Natural killer cell (primary cell): Measurements from ENCODE around the gene HMG20B. TPM values are rescaled to one million over a fixed set of nuclear protein-coding genes. Genes with fewer than 3 reads are reported as not detected.

ENCODE experiments used
- ATAC-seq, 3 donors: fragments of 150-1000 bp in 2 of 3; fragments of 200-7000 bp in 1 of 3; cut with Tn5 transposase; 1 replicate in 1 of 3; 2 replicates in 2 of 3; pipeline ENCODE4 v1.10.0; 2021; ENCODE audit warnings: mild to moderate bottlenecking in 2 of 3, moderate library complexity in 2 of 3
- DNase-seq, 2 donors: peaks; one replicate each; pipeline versions ENCODE4 v3.0.0 to v3.0.0-alpha.2; 2013 to 2021; ENCODE audit warnings: mixed read lengths in 1 of 2
- H3K27ac ChIP-seq: one replicate; pipeline ENCODE4 v1.5.1; 2013; ENCODE audit warnings: mild to moderate bottlenecking, low read length
- H3K27me3 ChIP-seq: one replicate; pipeline ENCODE4 v1.6.1; 2013; ENCODE audit warnings: low read length; ENCODE audit not compliant: control insufficient read depth, insufficient read depth
- H3K36me3 ChIP-seq: one replicate; pipeline ENCODE4 v1.6.1; 2013; ENCODE audit warnings: low read length; ENCODE audit not compliant: control insufficient read depth, insufficient read depth
- H3K4me1 ChIP-seq: one replicate; pipeline ENCODE4 v1.6.1; 2013; ENCODE audit warnings: low read length; ENCODE audit not compliant: control insufficient read depth, insufficient read depth
- H3K4me3 ChIP-seq: one replicate; pipeline ENCODE4 v1.5.1; 2013; ENCODE audit warnings: low read length
- H3K9me3 ChIP-seq: one replicate; pipeline ENCODE4 v1.6.1; 2013; ENCODE audit warnings: low read length; ENCODE audit not compliant: control insufficient read depth, insufficient read depth
- H3K27ac Mint-ChIP-seq, 2 donors: one replicate each; pipeline ENCODE4 v1.8.0; 2022; ENCODE audit warnings: mild to moderate bottlenecking in 2 of 2, mixed read lengths in 2 of 2, moderate library complexity in 1 of 2
- H3K27me3 Mint-ChIP-seq, 2 donors: one replicate each; pipeline ENCODE4 v1.8.0; 2022; ENCODE audit warnings: low read depth in 2 of 2, mixed read lengths in 2 of 2
- H3K36me3 Mint-ChIP-seq: one replicate; pipeline ENCODE4 v1.8.0; 2022; ENCODE audit warnings: mixed read lengths
- H3K4me1 Mint-ChIP-seq, 2 donors: one replicate each; pipeline ENCODE4 v1.8.0; 2022; ENCODE audit warnings: mixed read lengths in 2 of 2
- H3K4me3 Mint-ChIP-seq: one replicate; pipeline ENCODE4 v1.8.0; 2022; ENCODE audit warnings: mild to moderate bottlenecking, moderate library complexity, mixed read lengths
- H3K9me3 Mint-ChIP-seq, 2 donors: one replicate each; pipeline ENCODE4 v1.8.0; 2022; ENCODE audit warnings: mixed read lengths in 2 of 2
- CTCF ChIP-seq: fragments of 200-600 bp; IDR thresholded peaks from one replicate; pipeline ENCODE4 v1.8.0; 2022; ENCODE audit warnings: antibody characterized with exemption
- WGBS: methylation state at CpG from one replicate; pipeline ENCODE4 v1.1.7; 2013; ENCODE audit warnings: missing lambda C conversion rate; ENCODE audit not compliant: insufficient coverage; 5-methylcytosine and 5-hydroxymethylcytosine counted together
- intact Hi-C: fragments of 100-400 bp; cut with micrococcal nuclease; formaldehyde crosslinking; loops from one replicate; pipeline ENCODE4 v1.14.2; 2022
- total RNA-seq, 4 donors: library from RNA; stranded (reverse); fragments of 120-200 nt in 1 of 4; gene quantifications; one replicate each; pipeline versions ENCODE4 v1.2.3 to v1.2.4, GENCODE V29; 2013 to 2022

HMG20B gene
- total RNA-seq, 3 donors from 2014 or later (not counting 1 experiment from before 2014, with no cell fraction given) = 45.8 to 57.5 (median 52.1) TPM

- H3K27ac ChIP-seq = peak within 1 kb of the TSS; percentile 94
- no peaks in the 10 kb centered on the region for H3K9me3 ChIP-seq
- peak within 1 kb of the TSS; percentile 72 for H3K4me3 ChIP-seq
- under 1% methylated on average over 78 of the region's 80 CpGs for WGBS
- Mint-ChIP-seq H3K27ac (peak within 1 kb of the TSS; percentile 96 to 99), H3K27me3 (no peaks in the 10 kb centered on the region), H3K4me3 (peak within 1 kb of the TSS; percentile 99), H3K36me3 (no peaks in the 10 kb centered on the region), H3K9me3 (no peaks in the 10 kb centered on the region), H3K4me1 (peaks cover 17 to 29% of the 10 kb centered on the region in 2 donors)
- peak; percentile 96 to 99 (median 97) for ATAC-seq
- intact Hi-C loops = loop anchor here (2.0 kb wide), 1 partner anchor 54 kb away; the partner anchor contains the start of gene HMG20B
- TF ChIP-seq CTCF = no peak
- peaks cover 27% of the 10 kb centered on the region for H3K4me1 ChIP-seq
- H3K27me3 ChIP-seq = no peaks in the 10 kb centered on the region
- H3K36me3 ChIP-seq = peaks cover 14% of the 10 kb centered on the region
- DNase-seq = peak; percentile 97 to 99
Observed at GRCh38 chr19:3626473-3627350, 54.0 kb downstream of the HMG20B start, which contains the start of gene CACTIN. Gene CACTIN, minus strand, starts transcription at chr19:3626790. Its CDS starts 28 bp downstream, at chr19:3626762.

GRCh38 chr19:3627351-3627723 lies 54.6 kb downstream of the HMG20B start:
- peaks cover 27% of the 10 kb centered on the region for H3K4me1 ChIP-seq
- peak overlapping the region; percentile 72 for H3K4me3 ChIP-seq
- no peak for ATAC-seq
- Mint-ChIP-seq H3K27ac (peak overlapping the region; percentile 96 to 99), H3K27me3 (no peaks in the 10 kb centered on the region), H3K4me3 (no peak overlapping the region), H3K4me1 (peaks cover 17 to 29% of the 10 kb centered on the region in 2 donors), H3K36me3 (no peaks in the 10 kb centered on the region), H3K9me3 (no peaks in the 10 kb centered on the region)
- 59% methylated on average over 6 of the region's 7 CpGs for WGBS
- no peaks in the 10 kb centered on the region for H3K27me3 ChIP-seq
- no peak for DNase-seq
- H3K36me3 ChIP-seq = peaks cover 10% of the 10 kb centered on the region
- no peaks in the 10 kb centered on the region for H3K9me3 ChIP-seq
- peak overlapping the region; percentile 94 for H3K27ac ChIP-seq
- intact Hi-C loops = loop anchor here (2.0 kb wide), 1 partner anchor 55 kb away; the partner anchor contains the start of gene HMG20B
- TF ChIP-seq CTCF = no peak

Other genes starting within 250 kb of the HMG20B start
- gene NFIC, start 206.4 kb upstream of the HMG20B start, total RNA-seq = 10 to 100 TPM; 18.5 to 22.2 (median 20.6) TPM
- gene SMIM24, start 92.4 kb upstream of the HMG20B start, total RNA-seq = under 1 TPM in 2 of 3 donors, not detected in 1; 0.33 to 0.42 TPM
- not detected for gene SMIM44, start 89.5 kb upstream of the HMG20B start, total RNA-seq
- 1 to 10 TPM; 4.5 to 5.9 (median 4.6) TPM for gene DOHH, start 72.3 kb upstream of the HMG20B start, total RNA-seq
- 10 to 100 TPM; 89.1 to 98.3 (median 91.4) TPM for gene FZR1, start 66.6 kb upstream of the HMG20B start, total RNA-seq
- 10 to 100 TPM in 1 of 3 donors, 1 to 10 TPM in 2; 5.9 to 11.6 (median 6.4) TPM for gene TEKTIP1, start 33.8 kb upstream of the HMG20B start, total RNA-seq
- gene MFSD12, start 15.4 kb upstream of the HMG20B start, total RNA-seq = 10 to 100 TPM; 29.8 to 34.5 (median 33.6) TPM
- gene GIPC3, start 12.5 kb downstream of the HMG20B start, total RNA-seq = under 1 TPM; 0.28 to 0.66 (median 0.56) TPM
- gene TBXA2R, start 33.9 kb downstream of the HMG20B start, total RNA-seq = 1 to 10 TPM; 1.4 to 2.1 (median 2.1) TPM
- 10 to 100 TPM; 33.6 to 42.2 (median 40.8) TPM for gene CACTIN, start 53.8 kb downstream of the HMG20B start, total RNA-seq
- gene PIP5K1C, start 127.5 kb downstream of the HMG20B start, total RNA-seq = 10 to 100 TPM; 35.0 to 49.2 (median 36.8) TPM
- gene TJP3, start 135.4 kb downstream of the HMG20B start, total RNA-seq = 1 to 10 TPM; 1.1 to 2.9 (median 1.3) TPM
- 10 to 100 TPM; 39.9 to 53.6 (median 43.8) TPM for gene APBA3, start 188.7 kb downstream of the HMG20B start, total RNA-seq
- 10 to 100 TPM; 54.1 to 60.5 (median 55.5) TPM for gene MRPL54, start 189.7 kb downstream of the HMG20B start, total RNA-seq
- gene RAX2, start 199.3 kb downstream of the HMG20B start, total RNA-seq = not detected
- 100 to 1,000 TPM; 269 to 353 (median 317) TPM for gene MATK, start 213.4 kb downstream of the HMG20B start, total RNA-seq